Lower leg skin (tissue), 4 donors: ENCODE measurements around the gene ADGRG7. TPM values are rescaled to one million over a fixed set of nuclear protein-coding genes. Genes with fewer than 3 reads are reported as not detected.

Experiments
- DNase-seq, 2 donors: peaks; one replicate each; pipeline ENCODE4 v3.0.0-alpha.2; 2019; ENCODE audit warnings: low spot score in 2 of 2
- H3K4me3 ChIP-seq: fragments of 200-600 bp; sonication (generic); 2 replicates; pipeline ENCODE4 v1.5.1; 2017; ENCODE audit warnings: mild to moderate bottlenecking, low read depth; ENCODE audit not compliant: poor library complexity, severe bottlenecking
- CTCF ChIP-seq, 3 donors: fragments of 450-650 bp; IDR thresholded peaks; one replicate each; pipeline ENCODE4 v1.5.1; 2016; ENCODE audit warnings: antibody characterized with exemption in 3 of 3, mild to moderate bottlenecking in 3 of 3, moderate library complexity in 2 of 3
- POLR2A ChIP-seq, 2 donors: fragments of 450-650 bp; IDR thresholded peaks; one replicate each; pipeline ENCODE4 v1.6.1; 2016 to 2017; ENCODE audit warnings: antibody characterized with exemption in 2 of 2, mild to moderate bottlenecking in 1 of 2, moderate library complexity in 1 of 2
- WGBS, 2 donors: methylation state at CpG; one replicate each; pipeline ENCODE4 v1.1.5; 2018; 5-methylcytosine and 5-hydroxymethylcytosine counted together
- intact Hi-C: fragments of 100-400 bp; cut with DNase I; formaldehyde crosslinking; loops from one replicate; pipeline ENCODE4 v1.15.0; 2023; ENCODE audit warnings: low total_unique reads
- total RNA-seq, 4 donors: library from RNA; depleted of rRNA; stranded (reverse); fragments of >200 nt; gene quantifications; one replicate each; pipeline ENCODE4 v1.1.0, GENCODE V29; 2016

Gene ADGRG7
- total RNA-seq, 4 donors from 2014 or later = not detected

- intact Hi-C loops = no loop called here
- no peak overlapping the region for H3K4me3 ChIP-seq
- 87 to 89% methylated on average over 2 of the region's 2 CpGs for WGBS, 2 donors
- no peak for DNase-seq
- TF ChIP-seq CTCF (IDR thresholded peaks at IDR 0.05) = no peak
- TF ChIP-seq POLR2A (IDR thresholded peaks at IDR 0.05) = no peak
Measured at GRCh38 chr3:100563652-100564211, 45.7 kb upstream of the ADGRG7 start.

- intact Hi-C loops = no loop called here
- TF ChIP-seq CTCF (IDR thresholded peaks at IDR 0.05) (no peak), POLR2A (IDR thresholded peaks at IDR 0.05) (no peak)
- no peak overlapping the region for H3K4me3 ChIP-seq
- 65 to 75% methylated on average over 2 of the region's 2 CpGs for WGBS, 2 donors
- DNase-seq = no peak
Measured at GRCh38 chr3:100570811-100571210, 38.6 kb upstream of the ADGRG7 start.

GRCh38 chr3:100574536-100574935 is 34.9 kb upstream of the ADGRG7 start:
- no peak for DNase-seq
- TF ChIP-seq CTCF (IDR thresholded peaks at IDR 0.05) (no peak), POLR2A (IDR thresholded peaks at IDR 0.05) (no peak)
- 93 to 97% methylated on average over 3 of the region's 3 CpGs for WGBS, 2 donors
- H3K4me3 ChIP-seq = no peak overlapping the region
- intact Hi-C loops = no loop called here

- TF ChIP-seq POLR2A (IDR thresholded peaks at IDR 0.05) (no peak), CTCF (IDR thresholded peaks at IDR 0.05) (no peak)
- DNase-seq = no peak
- WGBS, 2 donors = 94 to 95% methylated on average over 6 of the region's 6 CpGs
- no peak overlapping the region for H3K4me3 ChIP-seq
- intact Hi-C loops = no loop called here
Measured at GRCh38 chr3:100575704-100576103, 33.7 kb upstream of the ADGRG7 start.

GRCh38 chr3:100577382-100578008 is 31.9 kb upstream of the ADGRG7 start:
- no peak for DNase-seq
- intact Hi-C loops = no loop called here
- 86 to 88% methylated on average over 1 of the region's 1 CpG for WGBS, 2 donors
- no peak for TF ChIP-seq POLR2A (IDR thresholded peaks at IDR 0.05)
- no peak overlapping the region for H3K4me3 ChIP-seq

- no peak for DNase-seq
- TF ChIP-seq CTCF (IDR thresholded peaks at IDR 0.05) = no peak
- H3K4me3 ChIP-seq = no peak overlapping the region
- intact Hi-C loops = no loop called here
Measured at GRCh38 chr3:100578646-100579045, 30.8 kb upstream of the ADGRG7 start.
